Dermis blood vessel endothelial cell (primary cell): ENCODE results near the gene DLG4. TPM values are rescaled to one million over a fixed set of nuclear protein-coding genes. Genes with fewer than 3 reads are reported as not detected.
"Not testable (repeated sequence)": the region's sequence is repeated elsewhere in the genome, so short reads cannot be mapped to it uniquely, and the experiment has no call there.

Source experiments
- DNase-seq: peaks from one replicate; pipeline ENCODE4 v3.0.0; 2010
- total RNA-seq: library from RNA; depleted of rRNA; stranded (reverse); fragments of >200 nt; gene quantifications from 2 replicates; pipeline ENCODE4 v1.2.3, GENCODE V29; 2014

DLG4 gene
- total RNA-seq, 1 donor from 2014 or later = 13.4 TPM

DNA sequence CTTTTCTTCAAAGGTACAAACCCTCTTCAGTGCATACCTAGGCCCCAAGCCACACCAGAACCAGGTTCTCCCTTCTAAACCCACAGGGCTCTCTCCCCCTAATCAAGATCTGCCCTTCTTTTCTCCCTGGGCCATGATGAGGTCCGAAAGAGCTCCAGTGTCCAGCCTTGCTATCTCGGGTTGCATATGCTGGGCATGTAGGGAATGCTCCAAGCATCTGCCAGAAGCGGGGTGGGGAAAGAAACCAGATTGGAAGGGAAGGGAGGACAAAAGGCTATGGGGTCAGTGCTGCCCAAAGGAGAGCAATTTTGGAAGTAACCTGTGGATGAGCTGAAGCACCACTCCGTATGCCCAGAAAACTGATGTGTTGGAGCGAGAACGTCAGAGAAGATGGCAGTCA lies 29.6 kb upstream of the DLG4 start:
- DNase-seq = no peak

DNA sequence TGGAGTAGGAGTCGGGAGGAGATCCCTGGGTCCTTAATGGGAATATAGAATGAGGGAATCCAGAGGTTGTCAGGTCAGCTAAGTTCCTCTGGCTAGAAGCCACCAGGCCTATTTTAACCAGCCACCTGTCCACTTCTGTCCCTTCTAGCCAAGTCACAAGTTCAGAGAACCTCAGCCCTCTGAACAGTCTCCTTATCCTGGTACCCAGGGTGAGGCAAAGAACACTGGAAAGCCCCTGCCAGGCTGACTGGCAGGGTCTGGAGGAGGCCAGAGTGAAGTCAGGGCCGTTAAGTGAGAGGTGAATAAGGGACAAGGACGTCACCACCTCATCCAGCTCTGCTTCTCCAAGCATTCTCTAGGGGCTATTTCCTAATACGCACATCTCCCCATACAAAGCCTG lies 29.2 kb upstream of the DLG4 start:
- no peak for DNase-seq

DNA sequence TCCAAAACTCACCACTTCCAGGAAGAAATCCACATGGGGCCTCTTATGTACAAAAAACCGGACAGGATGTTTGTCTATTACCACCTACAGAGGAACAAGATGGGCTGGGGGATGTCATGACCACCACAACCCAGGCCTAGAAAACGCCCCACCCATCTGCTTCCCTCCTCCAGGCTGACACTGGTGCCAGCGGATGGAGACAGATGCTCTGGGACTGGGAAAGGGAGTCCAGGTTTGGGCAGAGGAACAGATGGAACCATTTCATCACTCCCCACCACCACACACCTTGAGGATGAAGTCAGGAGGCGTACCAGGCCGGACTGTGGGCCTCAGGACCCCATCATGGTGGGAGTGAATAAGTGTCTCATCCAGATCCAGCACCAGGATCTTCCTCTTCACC lies 27.1 kb upstream of the DLG4 start:
- no peak for DNase-seq

DNA sequence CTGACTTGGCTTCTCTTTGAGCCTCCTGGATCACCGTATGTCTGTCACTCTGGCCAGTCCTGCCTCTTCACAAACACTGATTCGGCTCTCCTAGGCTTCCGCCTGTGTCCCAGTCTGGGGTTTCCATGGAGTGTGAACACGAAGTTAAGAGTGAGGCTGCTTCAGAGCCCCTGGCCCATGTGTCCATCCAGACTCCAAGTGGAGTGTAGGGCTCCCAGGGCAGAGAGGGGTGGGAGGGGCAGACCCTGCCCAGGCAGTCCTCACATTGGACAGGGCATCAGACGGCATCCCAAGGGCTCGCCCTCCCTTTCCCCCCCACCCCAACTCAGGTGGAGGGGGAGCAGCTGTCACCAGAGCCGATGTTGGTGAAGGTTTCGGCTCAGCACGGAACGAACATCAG lies 24.2 kb upstream of the DLG4 start:
- DNase-seq = not testable (repeated sequence)

DNA sequence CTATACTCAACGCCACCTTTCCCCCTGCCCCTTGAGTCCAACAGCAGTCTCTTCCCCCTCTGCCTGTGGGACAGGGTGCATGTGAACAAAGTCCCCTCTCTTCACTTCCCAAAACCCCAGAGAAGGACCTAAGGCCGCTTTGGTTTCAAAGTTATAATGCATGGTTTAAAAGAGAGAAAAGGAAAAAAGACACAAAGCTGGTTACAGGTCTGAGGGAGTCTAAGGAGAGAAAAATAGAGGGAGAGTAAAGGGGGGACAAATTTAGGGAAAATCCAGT lies 23.8 kb upstream of the DLG4 start:
- no peak for DNase-seq

DNA sequence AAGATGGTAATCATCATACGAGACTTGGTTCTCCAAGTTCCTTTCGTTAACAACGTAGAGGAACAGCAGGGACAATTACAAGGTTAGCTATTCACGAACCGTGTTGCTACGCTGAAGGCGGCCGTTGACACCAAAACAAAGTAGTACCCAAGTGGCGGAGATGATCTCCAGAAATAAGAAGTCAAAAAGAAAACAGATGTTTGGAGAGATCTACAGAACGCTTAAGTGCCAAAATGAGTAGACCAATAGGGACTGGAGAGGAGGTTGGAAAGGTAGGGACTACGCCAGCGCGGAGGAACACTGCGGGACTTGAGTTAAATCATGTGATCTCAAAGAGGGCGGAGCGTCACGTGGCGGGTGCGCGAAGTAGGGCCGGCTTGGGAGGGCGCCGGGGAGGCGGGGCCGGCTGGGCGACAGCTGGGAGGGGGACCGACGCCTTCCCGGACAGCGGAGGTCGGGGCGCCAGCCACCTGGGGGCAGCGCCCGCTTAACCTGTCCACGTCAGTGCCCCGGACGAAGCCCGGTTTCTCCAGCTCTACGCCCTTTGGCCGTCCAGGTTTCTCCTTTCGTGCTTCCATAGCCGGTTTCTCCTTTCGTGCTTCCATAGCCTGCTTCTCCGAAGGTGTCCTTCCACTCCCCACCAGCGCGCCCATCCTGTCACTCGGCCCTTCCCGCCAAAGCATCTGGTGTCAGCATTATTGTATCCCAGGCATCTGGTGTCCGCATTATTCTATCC lies 23.2 kb upstream of the DLG4 start:
- peak; percentile 98 for DNase-seq

DNA sequence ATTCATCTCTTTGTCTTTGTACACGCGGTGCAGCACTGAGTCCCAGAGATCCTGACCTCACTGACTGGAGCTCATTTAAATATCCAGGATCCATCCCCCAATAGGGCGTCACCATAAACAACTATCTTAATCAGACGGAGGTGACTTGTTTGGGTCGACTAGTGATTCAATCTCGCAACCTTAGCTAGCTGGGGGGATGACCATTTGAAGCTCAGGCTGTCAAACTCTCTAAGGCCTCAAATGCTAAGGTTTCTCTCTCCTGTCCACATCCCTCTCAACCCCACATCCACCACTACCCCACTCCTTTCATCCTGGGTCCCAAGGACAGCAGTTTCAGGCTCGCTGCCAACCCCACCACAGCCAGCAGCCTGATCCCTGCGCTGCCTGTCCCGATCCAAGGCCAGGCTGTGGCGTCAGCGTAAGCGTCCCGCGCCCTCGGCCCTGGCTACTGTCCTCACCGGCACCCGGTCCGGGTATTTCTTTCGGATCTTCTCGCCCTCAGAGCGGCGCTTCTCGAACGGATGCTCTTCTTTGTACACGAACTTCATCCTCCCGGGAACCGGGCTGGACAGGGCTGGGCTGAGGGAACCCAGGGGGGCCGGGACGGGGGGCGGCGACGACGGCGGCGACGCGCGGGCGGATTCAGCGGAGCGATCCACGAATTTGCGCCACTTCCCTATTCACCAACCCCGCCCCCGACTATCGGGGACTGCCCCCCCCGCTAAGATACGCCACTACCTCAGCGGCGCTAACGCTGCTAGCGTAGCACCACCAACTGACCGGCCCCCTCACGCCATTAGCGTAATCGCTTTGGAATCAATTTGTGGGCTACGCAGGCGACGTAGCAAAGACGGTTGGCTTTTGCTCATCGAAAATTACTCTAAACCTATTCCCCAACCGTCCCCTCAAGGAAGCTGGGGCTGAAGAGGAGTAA lies 22.4 kb upstream of the DLG4 start, which contains the start of gene GABARAP:
TSS of gene GABARAP (minus strand) at position 667 of the 934 bp plus-strand sequence. CDS start at position 548, 119 bp downstream.
- peak; percentile 94 for DNase-seq

DNA sequence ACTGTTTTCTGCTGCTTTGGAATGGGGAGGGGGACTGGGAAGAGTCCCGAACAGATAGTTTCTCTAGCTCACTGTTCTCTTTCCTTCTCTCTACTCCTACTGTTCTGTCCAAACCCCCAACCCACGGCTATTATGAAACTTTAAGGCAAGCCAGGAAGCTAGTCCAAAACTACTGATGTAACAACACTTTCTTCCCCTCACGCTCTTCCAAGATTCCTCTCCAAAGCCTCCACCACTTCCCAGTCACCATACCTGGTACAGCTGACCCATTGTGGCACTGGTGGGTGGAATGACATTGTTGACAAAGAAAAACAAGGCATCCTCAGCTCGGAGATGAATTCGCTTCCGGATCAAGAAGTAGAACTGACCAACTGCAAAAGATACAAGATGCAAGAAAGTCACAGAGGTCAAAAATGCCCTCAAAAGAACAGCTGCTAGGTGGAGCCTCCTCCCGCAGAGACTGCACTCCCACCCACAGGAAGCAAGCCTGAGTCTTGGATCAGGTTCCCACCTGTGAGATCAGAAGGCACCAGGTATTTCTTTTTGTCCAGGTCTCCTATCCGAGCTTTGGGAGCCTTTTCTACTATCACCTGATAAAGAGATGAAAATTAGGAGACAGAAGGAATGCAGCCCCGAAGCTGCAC lies 21.6 kb upstream of the DLG4 start:
- no peak for DNase-seq

DNA sequence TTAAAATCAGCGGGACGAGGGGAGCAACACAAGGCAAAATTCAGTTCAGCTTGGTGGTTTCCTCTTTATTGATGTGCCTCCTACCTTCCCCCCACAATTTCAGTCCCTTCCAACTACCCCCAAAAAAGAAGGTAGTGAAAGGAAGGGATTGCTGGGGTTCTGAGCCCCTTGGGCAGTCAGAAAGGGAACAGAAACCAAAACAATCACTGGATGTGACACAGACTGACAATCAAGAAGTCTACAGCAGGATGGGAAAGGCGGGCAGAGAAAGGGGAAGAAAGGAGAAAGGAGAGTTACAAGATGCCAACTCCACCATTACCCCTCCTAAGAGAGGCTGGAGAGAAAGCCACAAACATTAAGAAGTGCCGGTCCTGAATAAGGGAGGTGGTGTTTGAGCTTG lies 20.7 kb upstream of the DLG4 start:
- DNase-seq = no peak

DNA sequence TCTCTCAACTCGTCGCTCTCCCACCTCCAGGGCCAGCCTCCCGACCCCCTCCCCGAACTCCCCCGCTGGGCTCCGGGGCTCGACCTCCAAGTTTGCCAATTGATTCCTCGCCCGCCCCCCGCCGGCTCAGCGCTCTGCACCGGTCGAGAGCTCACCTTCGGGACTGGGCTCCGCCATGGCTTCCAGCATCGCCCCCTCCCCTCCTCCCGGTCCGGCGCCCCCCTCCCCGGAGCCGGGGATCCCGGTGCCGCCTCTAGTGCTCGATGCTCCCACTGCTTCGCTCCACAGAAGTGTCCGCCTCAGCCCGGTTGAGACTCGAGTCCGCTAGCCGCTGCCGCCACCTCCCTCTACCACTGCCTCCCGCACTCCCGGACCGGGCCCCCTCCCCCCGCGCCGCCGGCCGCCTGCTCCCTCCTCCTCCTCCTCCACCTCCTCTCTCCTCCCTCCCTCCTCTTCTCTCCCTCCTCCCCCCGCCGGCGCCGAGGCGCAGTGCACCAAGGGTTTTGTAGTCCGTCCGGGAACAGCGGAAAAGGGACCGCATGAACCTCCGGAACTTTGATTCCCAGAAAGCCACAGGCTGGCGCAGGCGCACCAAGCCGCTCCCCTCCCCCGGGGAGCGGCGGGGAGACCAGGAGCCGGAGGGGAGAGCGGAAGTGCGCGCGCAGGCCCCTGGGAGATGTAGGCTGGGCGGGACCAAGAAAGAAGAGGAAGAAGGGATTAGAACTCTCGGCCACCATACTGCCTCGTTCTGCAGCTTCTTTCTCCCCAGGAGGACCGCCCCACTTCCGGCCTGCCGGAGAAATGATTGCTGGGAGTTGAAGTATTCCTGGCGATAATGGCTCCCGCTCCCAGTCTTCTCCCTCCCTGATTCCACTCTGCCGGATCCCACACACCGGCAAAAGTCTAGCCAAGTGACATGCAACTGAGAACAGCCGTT lies 19.7 kb upstream of the DLG4 start, which contains the start of gene PHF23:
TSS of gene PHF23 (minus strand) at position 367 of the 937 bp plus-strand sequence. CDS start at position 189, 178 bp downstream.
- peak; percentile 99 for DNase-seq

DNA sequence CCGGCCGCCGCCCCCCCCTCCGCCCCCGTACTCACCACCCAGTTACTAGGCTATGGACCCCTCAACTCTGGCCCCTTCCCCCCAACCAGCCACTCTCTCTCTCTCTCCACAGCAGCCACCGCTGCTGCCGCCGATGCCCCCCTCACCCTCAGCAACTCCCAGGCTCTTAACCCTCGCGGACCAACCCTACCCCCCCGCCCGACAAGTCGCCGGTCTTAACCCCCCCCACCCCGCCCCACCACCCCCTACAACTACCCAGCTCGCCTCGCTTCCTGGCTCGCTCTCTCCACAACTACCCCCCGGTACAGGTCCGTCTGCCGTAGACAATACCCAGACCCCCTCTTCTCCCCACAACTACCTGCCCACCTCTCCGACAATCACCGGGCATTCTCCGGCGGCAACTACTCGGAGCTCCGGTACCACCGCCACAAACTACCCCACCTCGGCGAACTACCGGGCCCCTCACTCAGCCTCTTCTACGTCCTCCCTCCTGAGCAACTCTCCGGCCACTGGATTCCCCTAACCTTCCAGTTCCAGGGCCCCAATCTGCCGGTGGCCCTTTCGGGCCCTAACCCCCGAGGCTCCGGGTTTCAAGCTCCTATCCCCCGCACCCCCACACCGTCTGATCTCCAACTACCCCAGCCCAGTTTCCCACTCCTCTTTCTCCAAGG lies 18.9 kb upstream of the DLG4 start:
- DNase-seq = peak; percentile 53

DNA sequence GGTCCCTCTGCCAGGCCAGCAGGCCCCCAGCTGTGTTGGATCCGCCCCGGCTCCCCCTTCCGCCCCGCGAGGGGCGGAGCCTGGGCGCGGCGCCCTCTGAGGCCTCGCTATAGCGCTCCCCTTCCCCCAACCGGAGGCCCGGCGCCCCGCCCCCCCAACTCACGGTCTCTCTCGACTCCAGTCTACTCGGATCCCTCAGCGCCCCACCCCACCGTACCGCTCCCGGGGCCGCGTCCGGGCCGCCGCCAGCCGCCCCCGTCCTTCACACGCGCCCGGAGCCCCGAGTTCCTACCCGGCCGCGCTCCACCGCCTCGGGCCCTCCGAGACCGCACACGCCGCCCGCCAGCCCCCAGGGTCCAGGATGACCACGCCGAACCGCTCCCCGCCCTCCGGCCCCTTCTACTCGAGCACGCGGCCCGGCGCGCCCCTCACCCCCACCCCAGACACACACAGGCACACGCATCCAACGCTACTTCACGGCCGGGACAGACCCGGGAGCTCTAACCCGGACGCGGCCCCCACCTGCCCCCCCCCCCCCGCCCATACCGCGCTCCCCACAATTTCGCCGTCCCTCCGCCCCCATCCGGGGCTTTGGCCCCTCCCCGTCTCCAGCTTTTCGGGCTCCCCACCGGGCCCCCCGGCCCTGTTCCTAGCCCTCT lies 18.3 kb upstream of the DLG4 start:
- peak; percentile 66 for DNase-seq

DNA sequence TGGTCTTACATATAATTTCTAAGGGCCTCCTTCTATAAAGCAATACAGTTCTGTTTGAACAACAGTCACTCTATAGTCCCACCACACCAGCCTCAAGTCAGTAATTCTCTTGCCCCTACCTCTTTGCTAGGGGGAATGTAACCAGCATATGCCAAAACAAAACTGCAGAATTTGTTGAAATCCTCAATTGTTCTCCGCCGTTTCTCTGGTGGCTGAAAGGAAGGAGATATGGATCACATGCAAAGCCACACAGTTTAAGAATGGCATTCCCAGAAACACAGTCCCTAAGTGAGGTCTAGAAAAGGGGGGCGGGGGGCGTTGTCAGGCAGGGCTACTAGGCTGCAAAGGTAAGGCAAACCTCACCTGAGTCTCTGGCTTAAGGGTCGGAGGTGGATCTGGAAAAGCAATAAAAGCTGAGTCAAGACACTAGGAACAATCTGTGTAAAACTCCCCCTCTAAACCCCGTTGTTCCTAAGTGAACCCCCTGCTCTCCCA lies 17.7 kb upstream of the DLG4 start:
- DNase-seq = no peak

DNA sequence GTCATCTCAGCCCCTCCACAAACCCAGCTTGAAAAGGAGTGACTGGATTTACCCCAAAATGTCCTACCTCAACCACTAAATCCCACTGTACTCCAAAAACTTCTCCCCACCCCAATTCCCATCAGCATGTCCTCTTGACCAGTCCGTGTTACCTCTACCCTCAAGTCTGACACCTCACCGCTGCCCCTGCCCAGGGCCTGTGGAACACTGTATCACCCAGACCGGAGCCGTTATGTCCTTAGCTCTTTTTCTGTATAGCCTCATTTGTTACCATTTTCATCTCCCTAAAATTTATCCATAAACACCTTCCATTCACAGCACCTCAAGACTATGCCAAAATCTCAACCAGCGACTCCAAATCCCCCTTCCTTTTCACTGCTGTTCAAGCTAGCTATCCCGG lies 17.2 kb upstream of the DLG4 start:
- no peak for DNase-seq

DNA sequence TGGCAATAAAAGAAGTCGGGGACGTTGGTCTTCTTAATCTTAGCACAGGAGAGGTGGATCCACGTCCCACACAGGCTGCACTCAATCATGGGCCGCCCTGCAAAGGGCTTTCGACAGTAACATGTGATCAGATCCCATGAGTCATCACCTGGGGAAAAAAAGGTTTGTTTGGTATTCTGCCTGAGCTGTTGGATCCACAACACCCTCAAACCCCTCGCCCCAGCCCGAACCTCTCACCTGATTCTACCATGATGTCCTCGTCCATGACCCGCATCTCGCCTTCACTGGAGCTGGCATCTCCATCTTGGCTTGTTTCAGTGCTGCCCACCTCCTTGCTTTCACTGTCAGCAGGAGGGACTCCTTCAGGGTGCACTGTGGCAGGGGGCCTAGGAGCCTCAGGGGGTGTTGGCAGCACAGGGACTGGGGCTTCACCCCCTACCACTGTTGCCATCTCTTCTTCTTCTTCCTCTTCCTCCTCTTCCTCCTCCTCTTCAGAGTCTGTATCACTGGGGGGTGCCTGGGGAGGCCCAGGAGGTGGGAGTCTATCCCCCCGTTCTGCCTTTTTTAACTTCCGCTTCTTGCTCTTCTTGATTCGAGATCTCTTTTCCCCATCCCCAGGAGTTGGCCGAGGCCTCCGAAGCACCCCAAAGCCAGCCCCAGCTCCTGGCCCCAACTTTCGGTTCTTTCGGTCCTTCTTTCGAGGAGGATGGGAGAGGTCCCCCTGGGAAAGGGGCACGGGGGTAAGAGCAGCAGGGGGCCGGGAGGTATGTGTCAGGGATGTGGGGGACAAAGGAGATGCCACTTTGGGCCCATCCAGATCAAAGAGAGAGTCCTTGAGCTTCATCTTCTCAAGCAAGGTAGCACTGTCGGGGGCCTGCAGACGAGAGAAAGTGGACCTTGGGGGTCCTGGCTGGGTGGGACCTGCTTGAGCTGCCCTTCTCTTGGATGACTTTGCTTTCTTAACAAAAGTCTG lies 16.3 kb upstream of the DLG4 start:
- peak; percentile 35 for DNase-seq

DNA sequence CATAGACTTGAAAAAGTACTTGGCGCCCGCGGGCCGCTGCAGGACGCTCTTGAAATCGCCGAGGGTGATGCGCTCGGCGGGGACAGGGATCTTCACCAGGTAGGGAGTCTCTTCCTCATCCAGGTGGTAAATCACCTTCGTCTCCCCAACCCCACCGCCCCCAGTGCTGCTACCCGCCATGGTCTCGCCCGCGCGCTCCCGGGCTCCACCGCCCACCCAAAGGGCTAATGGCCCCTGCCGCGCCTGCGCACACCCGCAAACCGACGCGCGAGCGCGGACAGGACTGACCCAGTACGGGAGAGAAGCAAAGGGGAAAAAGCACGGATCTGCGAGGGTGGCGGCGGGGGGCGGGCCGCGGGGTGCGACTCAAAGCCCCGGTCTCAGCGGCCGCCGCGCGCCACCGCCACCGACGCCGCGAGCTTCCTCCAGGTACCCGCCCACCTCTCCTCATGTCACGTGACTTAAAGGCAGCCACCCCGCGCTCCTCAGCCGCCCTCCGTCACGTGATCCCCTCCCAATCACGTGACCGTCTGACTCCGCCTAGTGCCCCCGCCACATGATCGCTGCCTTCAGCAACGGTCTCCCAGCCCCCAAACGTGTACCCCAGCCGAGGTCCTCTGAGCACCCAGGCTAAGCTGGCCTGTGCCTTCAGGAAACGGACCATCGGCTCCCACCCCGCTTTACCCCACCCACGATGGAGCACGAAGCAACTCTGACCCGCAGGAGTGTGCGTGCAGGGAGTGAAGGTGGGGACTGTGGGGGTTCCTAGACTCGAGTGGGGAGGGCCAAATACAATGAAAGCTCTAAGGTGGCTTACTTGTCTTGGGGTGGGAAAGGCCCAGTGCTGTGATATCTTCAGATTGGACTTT lies 14.7 kb upstream of the DLG4 start, which contains the start of gene DVL2:
TSS of gene DVL2 (minus strand) at position 435 of the 869 bp plus-strand sequence. CDS start at position 180, 255 bp downstream.
- DNase-seq = peak; percentile 98

DNA sequence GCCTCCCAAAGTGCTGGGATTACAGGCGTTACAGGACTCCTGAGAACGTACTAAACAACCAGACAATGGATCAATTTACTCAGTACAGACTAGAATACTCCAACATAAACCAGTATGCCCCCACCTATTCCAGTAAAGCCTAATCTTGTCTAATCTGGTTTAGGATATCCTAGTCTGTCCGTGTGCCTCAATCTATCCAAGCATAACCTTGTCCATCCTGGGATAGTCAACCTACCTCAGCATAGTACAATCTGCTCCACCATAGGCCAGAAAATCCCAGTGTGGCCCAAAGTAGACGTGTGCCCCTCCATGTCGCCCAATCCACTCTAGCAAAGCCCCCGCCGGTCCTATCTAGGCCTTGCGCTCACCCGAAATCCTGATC lies 14.1 kb upstream of the DLG4 start:
- no peak for DNase-seq

DNA sequence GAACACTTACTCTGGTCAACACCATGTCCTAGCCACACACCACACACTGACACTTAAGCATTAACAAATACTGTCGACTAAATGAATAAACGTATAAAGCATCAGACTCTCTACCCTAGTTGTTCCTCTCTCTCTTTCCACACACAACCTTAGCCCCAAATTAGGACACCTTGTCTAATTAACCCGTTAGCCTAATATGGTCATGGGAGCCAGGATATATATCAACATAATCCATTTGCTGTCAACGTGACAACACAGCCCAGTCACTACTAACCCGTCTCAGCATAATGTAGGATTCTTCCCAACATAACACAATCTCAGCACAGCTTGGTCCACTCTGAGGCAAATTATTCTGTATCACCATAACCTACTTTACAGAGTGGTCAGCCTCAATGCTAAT lies 12.5 kb upstream of the DLG4 start:
- no peak for DNase-seq
